Omental fat pad (tissue), 4 donors: Measurements from ENCODE around the gene EP400. TPM values are rescaled to one million over a fixed set of nuclear protein-coding genes. Genes with fewer than 3 reads are reported as not detected.

Source experiments
- ATAC-seq: fragments of 150-250 bp; one replicate; pipeline ENCODE4 v1.9.1; 2016; ENCODE audit warnings: mild to moderate bottlenecking, moderate library complexity; ENCODE audit not compliant: low FRiP score
- DNase-seq: peaks from one replicate; pipeline ENCODE4 v3.0.0-alpha.2; 2019; ENCODE audit warnings: low spot score
- CTCF ChIP-seq, 3 donors: fragments of 450-650 bp; IDR thresholded peaks; one replicate each; pipeline ENCODE4 v1.5.1; 2016 to 2017; ENCODE audit warnings: antibody characterized with exemption in 3 of 3, mild to moderate bottlenecking in 3 of 3, moderate library complexity in 2 of 3
- total RNA-seq, 4 donors: library from RNA; depleted of rRNA; stranded (reverse); fragments of >200 nt; gene quantifications; one replicate each; pipeline ENCODE4 v1.1.0, GENCODE V29; 2016

The EP400 gene
- total RNA-seq, 4 donors from 2014 or later, result 16.1 to 34.2 (median 24.7) TPM

- ATAC-seq (no peak), DNase-seq (no peak)
- TF ChIP-seq CTCF (IDR thresholded peaks at IDR 0.05), result no peak
Observed at GRCh38 chr12:131904346-131904745, 45.4 kb upstream of the EP400 start.

GRCh38 chr12:131905081-131905629, 44.6 kb upstream of the EP400 start:
- DNase-seq, result no peak
- TF ChIP-seq CTCF (IDR thresholded peaks at IDR 0.05), result no peak
- ATAC-seq, result no peak

- DNase-seq (no peak), ATAC-seq (no peak)
- no peak for TF ChIP-seq CTCF (IDR thresholded peaks at IDR 0.05)
Observed at GRCh38 chr12:131905630-131906091, 44.1 kb upstream of the EP400 start.

- ATAC-seq, result no peak
- TF ChIP-seq CTCF (IDR thresholded peaks at IDR 0.05), result no peak
- no peak for DNase-seq
Observed at GRCh38 chr12:131907379-131908091, 42.2 kb upstream of the EP400 start.

- ATAC-seq (no peak), DNase-seq (no peak)
- no peak for TF ChIP-seq CTCF (IDR thresholded peaks at IDR 0.05)
Observed at GRCh38 chr12:131908092-131909080, 41.4 kb upstream of the EP400 start.

GRCh38 chr12:131909081-131909751, 40.5 kb upstream of the EP400 start:
- DNase-seq, result no peak
- no peak for TF ChIP-seq CTCF (IDR thresholded peaks at IDR 0.05)

More at GRCh38 chr12:131909081-131909751, 40.5 kb upstream of the EP400 start:
- ATAC-seq, result no peak
